T-helper 1 cell treated with Interleukin-12 subunit alpha and Interleukin-12 subunit beta and Interleukin-4 antibody, amounts not matched to agents 30 μg/mL and 1 μg/mL, for 36 hours (primary cell): ENCODE data around the gene THADA.

Experiments
- H3K27ac Mint-ChIP-seq: one replicate; pipeline ENCODE4 v1.8.0; 2021; ENCODE audit warnings: mild to moderate bottlenecking, mixed read lengths
- H3K27me3 Mint-ChIP-seq: one replicate; pipeline ENCODE4 v1.8.0; 2021; ENCODE audit warnings: low read depth, mixed read lengths
- H3K36me3 Mint-ChIP-seq: one replicate; pipeline ENCODE4 v1.8.0; 2021; ENCODE audit warnings: low read depth, mixed read lengths
- H3K4me1 Mint-ChIP-seq: one replicate; pipeline ENCODE4 v1.8.0; 2021; ENCODE audit warnings: low read depth, mixed read lengths
- H3K4me3 Mint-ChIP-seq: one replicate; pipeline ENCODE4 v1.8.0; 2021; ENCODE audit warnings: mild to moderate bottlenecking, moderate library complexity, mixed read lengths
- H3K9me3 Mint-ChIP-seq: one replicate; pipeline ENCODE4 v1.8.0; 2021; ENCODE audit warnings: mixed read lengths

THADA gene

GRCh38 chr2:43313642-43314017, 282.2 kb downstream of the THADA start:
- Mint-ChIP-seq H3K4me1 (peaks cover 6% of the 10 kb centered on the region), H3K27me3 (no peaks in the 10 kb centered on the region), H3K36me3 (peaks cover 7% of the 10 kb centered on the region), H3K9me3 (peaks cover 5% of the 10 kb centered on the region), H3K4me3 (no peak overlapping the region), H3K27ac (no peak overlapping the region)

- Mint-ChIP-seq H3K4me1 (peaks cover 6% of the 10 kb centered on the region), H3K36me3 (peaks cover 8% of the 10 kb centered on the region), H3K4me3 (no peak overlapping the region), H3K27me3 (no peaks in the 10 kb centered on the region), H3K27ac (no peak overlapping the region), H3K9me3 (peaks cover 5% of the 10 kb centered on the region)
These were observed 282.8 kb downstream of the THADA start for GRCh38 chr2:43312755-43313641.

GRCh38 chr2:43311276-43311675, 284.6 kb downstream of the THADA start:
- H3K9me3 Mint-ChIP-seq, result peaks cover 5% of the 10 kb centered on the region
- no peak overlapping the region for H3K27ac Mint-ChIP-seq

GRCh38 chr2:43309935-43310334, 285.9 kb downstream of the THADA start:
- no peak overlapping the region for H3K4me3 Mint-ChIP-seq
- no peak overlapping the region for H3K27ac Mint-ChIP-seq
- H3K27me3 Mint-ChIP-seq, result no peaks in the 10 kb centered on the region
- H3K9me3 Mint-ChIP-seq, result peaks cover 5% of the 10 kb centered on the region
- peaks cover 5% of the 10 kb centered on the region for H3K4me1 Mint-ChIP-seq
- H3K36me3 Mint-ChIP-seq, result peaks cover 11% of the 10 kb centered on the region

More at GRCh38 chr2:43311276-43311675, 284.6 kb downstream of the THADA start:
- peaks cover 5% of the 10 kb centered on the region for H3K4me1 Mint-ChIP-seq
- H3K27me3 Mint-ChIP-seq, result no peaks in the 10 kb centered on the region
- no peak overlapping the region for H3K4me3 Mint-ChIP-seq
- peaks cover 13% of the 10 kb centered on the region for H3K36me3 Mint-ChIP-seq

GRCh38 chr2:43307973-43308372, 287.9 kb downstream of the THADA start:
- Mint-ChIP-seq H3K4me3 (no peak overlapping the region), H3K27me3 (no peaks in the 10 kb centered on the region), H3K36me3 (peaks cover 12% of the 10 kb centered on the region), H3K4me1 (peaks cover 15% of the 10 kb centered on the region), H3K9me3 (peaks cover 5% of the 10 kb centered on the region), H3K27ac (no peak overlapping the region)

- no peaks in the 10 kb centered on the region for H3K27me3 Mint-ChIP-seq
- H3K4me1 Mint-ChIP-seq, result peaks cover 20% of the 10 kb centered on the region
- H3K9me3 Mint-ChIP-seq, result peaks cover 5% of the 10 kb centered on the region
- H3K36me3 Mint-ChIP-seq, result peaks cover 12% of the 10 kb centered on the region
- H3K4me3 Mint-ChIP-seq, result no peak overlapping the region
- no peak overlapping the region for H3K27ac Mint-ChIP-seq
These were observed 288.8 kb downstream of the THADA start for GRCh38 chr2:43307046-43307445.

GRCh38 chr2:43306197-43306596, 289.6 kb downstream of the THADA start:
- Mint-ChIP-seq H3K4me1 (peaks cover 21% of the 10 kb centered on the region), H3K36me3 (peaks cover 12% of the 10 kb centered on the region), H3K27ac (no peak overlapping the region), H3K9me3 (peaks cover 5% of the 10 kb centered on the region), H3K4me3 (no peak overlapping the region), H3K27me3 (no peaks in the 10 kb centered on the region)

- Mint-ChIP-seq H3K4me3 (no peak overlapping the region), H3K36me3 (peaks cover 12% of the 10 kb centered on the region), H3K4me1 (peaks cover 21% of the 10 kb centered on the region), H3K27ac (no peak overlapping the region), H3K27me3 (no peaks in the 10 kb centered on the region), H3K9me3 (peaks cover 5% of the 10 kb centered on the region)
These were observed 290.3 kb downstream of the THADA start for GRCh38 chr2:43305517-43305916.

GRCh38 chr2:43305012-43305411, 290.8 kb downstream of the THADA start:
- Mint-ChIP-seq H3K4me3 (no peak overlapping the region), H3K36me3 (peaks cover 12% of the 10 kb centered on the region)

GRCh38 chr2:43303889-43304288, 291.9 kb downstream of the THADA start:
- Mint-ChIP-seq H3K36me3 (peaks cover 8% of the 10 kb centered on the region), H3K4me3 (no peak overlapping the region), H3K9me3 (no peaks in the 10 kb centered on the region), H3K27me3 (no peaks in the 10 kb centered on the region), H3K4me1 (peaks cover 21% of the 10 kb centered on the region), H3K27ac (no peak overlapping the region)

More at GRCh38 chr2:43305012-43305411, 290.8 kb downstream of the THADA start:
- H3K27ac Mint-ChIP-seq, result no peak overlapping the region
- peaks cover 21% of the 10 kb centered on the region for H3K4me1 Mint-ChIP-seq
- H3K9me3 Mint-ChIP-seq, result peaks cover 5% of the 10 kb centered on the region
- H3K27me3 Mint-ChIP-seq, result no peaks in the 10 kb centered on the region

- H3K27me3 Mint-ChIP-seq, result no peaks in the 10 kb centered on the region
- H3K4me1 Mint-ChIP-seq, result peaks cover 21% of the 10 kb centered on the region
- no peaks in the 10 kb centered on the region for H3K9me3 Mint-ChIP-seq
- H3K36me3 Mint-ChIP-seq, result peaks cover 7% of the 10 kb centered on the region
- H3K4me3 Mint-ChIP-seq, result no peak overlapping the region
- H3K27ac Mint-ChIP-seq, result no peak overlapping the region
These were observed 292.8 kb downstream of the THADA start for GRCh38 chr2:43302961-43303494.

GRCh38 chr2:43302182-43302960, 293.5 kb downstream of the THADA start:
- Mint-ChIP-seq H3K27ac (no peak overlapping the region), H3K4me1 (peaks cover 21% of the 10 kb centered on the region), H3K36me3 (peaks cover 5% of the 10 kb centered on the region), H3K9me3 (no peaks in the 10 kb centered on the region), H3K4me3 (no peak overlapping the region), H3K27me3 (no peaks in the 10 kb centered on the region)

- Mint-ChIP-seq H3K27me3 (no peaks in the 10 kb centered on the region), H3K36me3 (peaks cover 2% of the 10 kb centered on the region), H3K27ac (no peak overlapping the region), H3K4me3 (no peak overlapping the region), H3K4me1 (peaks cover 21% of the 10 kb centered on the region), H3K9me3 (no peaks in the 10 kb centered on the region)
These were observed 294.9 kb downstream of the THADA start for GRCh38 chr2:43300781-43301583.

GRCh38 chr2:43300222-43300621, 295.6 kb downstream of the THADA start:
- Mint-ChIP-seq H3K4me1 (peaks cover 18% of the 10 kb centered on the region), H3K4me3 (no peak overlapping the region), H3K9me3 (no peaks in the 10 kb centered on the region), H3K36me3 (peaks cover 2% of the 10 kb centered on the region), H3K27me3 (no peaks in the 10 kb centered on the region), H3K27ac (no peak overlapping the region)
